HEK293T (cell line): ENCODE measurements around the gene C1orf116.

ENCODE experiments used
- FOXA1 ChIP-seq: fragments of 450-650 bp; IDR thresholded peaks from 2 replicates; pipeline ENCODE4 v1.6.1; 2016; ENCODE audit warnings: mild to moderate bottlenecking
- PKNOX1 ChIP-seq: fragments of 450-650 bp; IDR thresholded peaks from 2 replicates; pipeline ENCODE4 v1.6.1; 2016
- SUZ12 ChIP-seq: fragments of 450-650 bp; IDR thresholded peaks from 2 replicates; pipeline ENCODE4 v1.6.1; 2016; ENCODE audit warnings: mild to moderate bottlenecking
- TARDBP ChIP-seq: fragments of 450-650 bp; IDR thresholded peaks from 2 replicates; pipeline ENCODE4 v1.6.1; 2016
- ZNF384 ChIP-seq: fragments of 450-650 bp; IDR thresholded peaks from 2 replicates; pipeline ENCODE4 v1.6.1; 2016

- no peak for TF ChIP-seq FOXA1
- no peak for TF ChIP-seq SUZ12
- no peak for TF ChIP-seq PKNOX1
- TF ChIP-seq TARDBP: no peak
- TF ChIP-seq ZNF384: no peak
Observed at GRCh38 chr1:207027206-207027777, 5.3 kb downstream of the C1orf116 start.
